ENCODE data around the gene GYS1. TPM values are rescaled to one million over a fixed set of nuclear protein-coding genes. Genes with fewer than 3 reads are reported as not detected.

GYS1 gene
- total RNA-seq, 4 donors from 2014 or later = 26.4 to 42.0 (median 31.6) TPM

DNA sequence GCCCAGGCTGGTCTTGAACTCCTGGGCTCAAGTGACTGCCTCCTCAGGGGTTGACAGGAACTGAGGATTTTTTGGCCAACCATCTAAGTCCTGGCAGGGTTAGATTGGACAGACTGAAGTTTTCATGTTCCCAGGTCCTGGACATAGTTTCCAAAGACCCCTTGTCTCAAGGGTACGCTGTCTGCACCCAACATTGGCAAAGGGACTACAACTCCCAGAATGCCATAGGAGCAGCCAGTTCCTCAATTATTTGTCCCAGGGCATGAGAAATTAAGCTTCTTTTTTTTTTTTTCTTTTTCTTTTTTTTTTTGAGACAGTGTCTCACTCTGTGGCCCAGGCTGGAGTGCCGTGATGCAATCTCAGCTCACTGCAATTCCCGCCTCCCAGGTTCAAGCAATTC lies 6.9 kb downstream of the GYS1 start:
- 97% methylated on average over 3 of the region's 3 CpGs for WGBS
- H3K36me3 ChIP-seq = peaks cover 72% of the 10 kb centered on the region
- H3K9me3 ChIP-seq = no peaks in the 10 kb centered on the region
- no peak for DNase-seq (ENCODE audit: low spot score in 2 of 2)
- H3K4me1 ChIP-seq = peaks cover 15% of the 10 kb centered on the region
- no peak overlapping the region for H3K27ac ChIP-seq
- TF ChIP-seq, protein P1, sequence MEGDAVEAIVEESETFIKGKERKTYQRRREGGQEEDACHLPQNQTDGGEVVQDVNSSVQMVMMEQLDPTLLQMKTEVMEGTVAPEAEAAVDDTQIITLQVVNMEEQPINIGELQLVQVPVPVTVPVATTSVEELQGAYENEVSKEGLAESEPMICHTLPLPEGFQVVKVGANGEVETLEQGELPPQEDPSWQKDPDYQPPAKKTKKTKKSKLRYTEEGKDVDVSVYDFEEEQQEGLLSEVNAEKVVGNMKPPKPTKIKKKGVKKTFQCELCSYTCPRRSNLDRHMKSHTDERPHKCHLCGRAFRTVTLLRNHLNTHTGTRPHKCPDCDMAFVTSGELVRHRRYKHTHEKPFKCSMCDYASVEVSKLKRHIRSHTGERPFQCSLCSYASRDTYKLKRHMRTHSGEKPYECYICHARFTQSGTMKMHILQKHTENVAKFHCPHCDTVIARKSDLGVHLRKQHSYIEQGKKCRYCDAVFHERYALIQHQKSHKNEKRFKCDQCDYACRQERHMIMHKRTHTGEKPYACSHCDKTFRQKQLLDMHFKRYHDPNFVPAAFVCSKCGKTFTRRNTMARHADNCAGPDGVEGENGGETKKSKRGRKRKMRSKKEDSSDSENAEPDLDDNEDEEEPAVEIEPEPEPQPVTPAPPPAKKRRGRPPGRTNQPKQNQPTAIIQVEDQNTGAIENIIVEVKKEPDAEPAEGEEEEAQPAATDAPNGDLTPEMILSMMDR (IDR thresholded peaks at IDR 0.05) = no peak
- no peak for TF ChIP-seq POLR2AphosphoS5 (IDR thresholded peaks at IDR 0.05)
- no peak for TF ChIP-seq POLR2A (IDR thresholded peaks at IDR 0.05)
- TF ChIP-seq EP300 (IDR thresholded peaks at IDR 0.05) = no peak
- no peaks in the 10 kb centered on the region for H3K27me3 ChIP-seq
- no peak overlapping the region for H3K4me3 ChIP-seq

DNA sequence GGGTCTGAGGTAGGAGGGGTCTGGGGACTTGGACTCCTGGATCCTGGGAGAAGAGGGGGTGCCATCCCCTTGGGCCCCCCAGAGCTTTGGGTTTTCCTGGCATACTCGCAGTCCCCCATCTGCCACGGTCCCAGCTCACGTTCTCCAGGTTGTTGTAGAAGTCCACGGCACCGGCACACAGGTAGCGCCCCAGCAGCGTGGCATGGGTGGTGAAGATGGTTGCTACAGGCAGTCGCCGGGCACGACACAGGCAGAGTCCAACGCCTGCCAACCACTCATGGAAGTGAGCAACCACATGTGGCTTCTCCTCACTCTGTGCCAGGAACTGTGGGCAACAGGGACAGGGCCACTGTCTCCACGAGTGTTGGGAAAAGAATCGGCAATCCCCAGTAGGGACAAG lies 7.4 kb downstream of the GYS1 start:
- DNase-seq (ENCODE audit: low spot score in 2 of 2) = no peak
- H3K9me3 ChIP-seq = no peaks in the 10 kb centered on the region
- TF ChIP-seq POLR2A (IDR thresholded peaks at IDR 0.05) = no peak
- TF ChIP-seq, protein P1 (IDR thresholded peaks at IDR 0.05) = no peak
- TF ChIP-seq EP300 (IDR thresholded peaks at IDR 0.05) = no peak
- no peak for TF ChIP-seq POLR2AphosphoS5 (IDR thresholded peaks at IDR 0.05)
- H3K4me3 ChIP-seq = no peak overlapping the region
- no peak overlapping the region for H3K27ac ChIP-seq
- H3K4me1 ChIP-seq = peaks cover 10% of the 10 kb centered on the region
- WGBS = 100% methylated on average over 2 of the region's 13 CpGs
- H3K27me3 ChIP-seq = no peaks in the 10 kb centered on the region
- H3K36me3 ChIP-seq = peaks cover 77% of the 10 kb centered on the region

DNA sequence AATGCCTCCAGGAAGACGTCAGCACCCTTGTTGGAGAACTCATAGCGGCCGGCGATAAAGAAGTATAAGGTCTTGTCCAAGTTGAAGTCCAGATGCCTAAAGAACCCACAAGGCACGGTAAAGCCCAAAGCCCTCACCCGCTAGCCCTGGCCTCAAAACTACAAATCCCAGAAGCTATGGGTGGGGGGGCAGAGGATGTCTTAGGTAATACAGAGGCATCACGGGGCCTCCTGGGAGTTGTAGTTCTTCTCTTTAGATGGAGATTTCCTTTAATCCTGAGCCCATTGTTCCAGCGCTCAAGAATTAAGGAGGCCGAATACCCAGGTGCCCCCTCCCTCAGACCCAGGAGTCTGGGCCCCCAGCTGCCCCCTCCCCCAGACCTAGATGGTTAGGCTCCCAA lies 10.8 kb downstream of the GYS1 start:
- Histone ChIP-seq H3K36me3 (peaks cover 77% of the 10 kb centered on the region), H3K27me3 (no peaks in the 10 kb centered on the region), H3K4me1 (peaks cover 16% of the 10 kb centered on the region), H3K4me3 (no peak overlapping the region), H3K27ac (no peak overlapping the region), H3K9me3 (no peaks in the 10 kb centered on the region)
- no peak for TF ChIP-seq POLR2A (IDR thresholded peaks at IDR 0.05)
- no peak for TF ChIP-seq EP300 (IDR thresholded peaks at IDR 0.05)
- TF ChIP-seq, protein P1 (IDR thresholded peaks at IDR 0.05) = no peak
- no peak for TF ChIP-seq POLR2AphosphoS5 (IDR thresholded peaks at IDR 0.05)
- DNase-seq (ENCODE audit: low spot score in 2 of 2) = no peak
- 97% methylated on average over 6 of the region's 9 CpGs for WGBS

DNA sequence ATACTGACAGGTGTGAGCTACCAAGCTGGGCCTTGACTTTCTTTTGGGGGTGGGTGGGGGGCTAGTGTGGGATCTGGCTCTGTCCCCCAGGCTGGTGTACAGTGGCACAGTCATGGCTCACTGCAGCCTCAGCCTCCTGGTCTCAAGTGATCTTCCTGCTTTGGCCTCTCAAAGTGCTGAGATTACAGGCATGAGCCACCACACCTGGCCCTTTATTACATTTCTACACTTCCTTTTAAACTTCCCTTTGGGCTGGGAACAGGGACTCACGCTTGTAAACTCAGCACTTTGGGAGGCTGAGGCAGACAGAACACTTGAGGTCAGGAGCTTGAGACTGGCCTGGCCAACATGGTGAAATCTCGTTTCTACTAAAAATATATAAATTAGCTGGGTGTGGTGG lies 16.0 kb downstream of the GYS1 start:
- WGBS = 68% methylated on average over 2 of the region's 2 CpGs
- Histone ChIP-seq H3K9me3 (no peaks in the 10 kb centered on the region), H3K4me1 (peaks cover 16% of the 10 kb centered on the region), H3K27me3 (no peaks in the 10 kb centered on the region), H3K4me3 (no peak overlapping the region), H3K27ac (no peak overlapping the region), H3K36me3 (peaks cover 70% of the 10 kb centered on the region)
- TF ChIP-seq EP300 (IDR thresholded peaks at IDR 0.05) = no peak
- no peak for TF ChIP-seq POLR2A (IDR thresholded peaks at IDR 0.05)
- TF ChIP-seq, protein P1 (IDR thresholded peaks at IDR 0.05) = no peak
- TF ChIP-seq POLR2AphosphoS5 (IDR thresholded peaks at IDR 0.05) = no peak
- DNase-seq (ENCODE audit: low spot score in 2 of 2) = no peak

DNA sequence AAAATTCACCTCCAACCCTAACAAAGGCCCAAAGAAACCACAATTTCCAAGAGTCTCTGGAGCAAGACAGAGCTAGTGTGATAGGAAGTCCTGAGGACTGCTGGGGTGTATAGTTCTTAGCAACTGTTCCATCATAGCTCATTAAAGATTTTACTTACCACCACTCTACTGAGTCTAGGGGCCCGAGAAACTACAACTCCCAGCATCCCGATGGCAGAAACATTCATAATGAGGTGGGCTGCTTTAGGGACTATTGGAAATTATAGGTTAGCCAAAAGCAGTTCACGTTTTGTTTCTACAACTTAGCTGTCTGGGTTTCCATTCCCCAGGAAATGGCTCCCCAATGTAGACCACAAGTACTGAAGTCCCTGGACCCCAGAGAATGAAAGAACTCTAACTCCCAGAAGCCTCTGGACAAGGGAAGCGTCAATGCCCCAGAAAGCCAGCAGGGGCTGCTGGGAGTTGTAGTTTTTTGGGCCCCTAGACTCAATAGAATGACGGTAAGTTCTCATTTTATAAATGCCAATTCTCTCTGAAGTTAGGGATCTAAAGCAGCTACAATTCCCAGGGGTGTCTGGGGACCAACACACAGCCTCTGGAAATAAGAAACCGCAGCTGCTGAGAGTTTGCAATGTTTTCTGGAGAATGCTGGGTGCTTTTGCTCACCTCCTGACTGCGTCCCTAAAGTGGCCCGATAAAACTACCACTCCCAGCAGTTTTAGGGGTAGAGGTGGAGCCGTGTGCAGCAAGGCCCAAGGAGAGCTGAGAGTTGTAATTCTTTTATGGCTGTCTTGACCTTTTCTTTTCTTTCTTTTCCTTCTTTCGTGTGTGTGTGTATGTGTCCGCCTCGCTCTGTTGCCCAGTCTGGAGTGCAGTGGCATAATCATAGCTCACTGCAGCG lies 16.9 kb downstream of the GYS1 start:
- WGBS = 90% methylated on average over 13 of the region's 13 CpGs
- Histone ChIP-seq H3K27me3 (no peaks in the 10 kb centered on the region), H3K27ac (no peak overlapping the region), H3K4me1 (peaks cover 16% of the 10 kb centered on the region), H3K4me3 (no peak overlapping the region), H3K9me3 (no peaks in the 10 kb centered on the region), H3K36me3 (peaks cover 66% of the 10 kb centered on the region)
- DNase-seq (ENCODE audit: low spot score in 2 of 2) = no peak
- no peak for TF ChIP-seq EP300 (IDR thresholded peaks at IDR 0.05)
- TF ChIP-seq, protein P1 (IDR thresholded peaks at IDR 0.05) = no peak
- no peak for TF ChIP-seq POLR2AphosphoS5 (IDR thresholded peaks at IDR 0.05)
- TF ChIP-seq POLR2A (IDR thresholded peaks at IDR 0.05) = no peak

All from suprapubic skin (tissue), 4 donors.